PC-9 (cell line): ENCODE measurements around the gene CLIC2. TPM values are rescaled to one million over a fixed set of nuclear protein-coding genes. Genes with fewer than 3 reads are reported as not detected.

ENCODE experiments used
- BruUV-seq: library from RNA; stranded (reverse); fragments of 400-500 nt; replicated peaks from 2 replicates; lab custom pipeline; 2021; lab: Mats Ljungman, UMichigan
- CTCF ChIA-PET: fragments of 300-600 bp; sonication (Branson Sonifier 250); formaldehyde crosslinking; loops from one replicate; lab custom pipeline; 2022; ENCODE audit warnings: antibody characterized with exemption; lab: Charles Lee
- POLR2A ChIA-PET: fragments of 300-600 bp; sonication (Branson Sonifier 250); formaldehyde crosslinking; loops from one replicate; lab custom pipeline; 2022; ENCODE audit warnings: antibody characterized with exemption; ENCODE audit not compliant: unreplicated experiment; lab: Charles Lee
- DNase-seq, 2 experiments: peaks; one replicate each; pipeline versions ENCODE4 v3.0.0 to v3.0.0-alpha.2; 2015 to 2022; ENCODE audit warnings: mixed read lengths in 1 of 2
- H2AFZ ChIP-seq: fragments of 200-600 bp; sonication (generic); 2 replicates; pipeline ENCODE4 v1.8.1; 2017; ENCODE audit warnings: antibody characterized with exemption
- H3F3A ChIP-seq: fragments of 200-600 bp; sonication (generic); 2 replicates; pipeline ENCODE4 v1.8.1; 2017; ENCODE audit warnings: antibody characterized with exemption, mild to moderate bottlenecking, low read depth; ENCODE audit not compliant: insufficient read depth
- H3K27ac ChIP-seq: fragments of 200-600 bp; sonication (generic); 2 replicates; pipeline ENCODE4 v1.6.1; 2016; ENCODE audit warnings: mixed run types
- H3K27me3 ChIP-seq: fragments of 200-600 bp; sonication (generic); 2 replicates; pipeline ENCODE4 v1.6.1; 2016; ENCODE audit warnings: low read depth, mixed run types; ENCODE audit not compliant: insufficient read depth
- H3K36me3 ChIP-seq: fragments of 200-600 bp; sonication (generic); 2 replicates; pipeline ENCODE4 v1.6.1; 2016; ENCODE audit warnings: low read depth, mixed run types
- H3K4me1 ChIP-seq: fragments of 200-600 bp; sonication (generic); replicated peaks from 2 replicates; pipeline ENCODE4 v1.6.1; 2016; ENCODE audit warnings: mixed run types; ENCODE audit not compliant: insufficient read depth
- H3K4me2 ChIP-seq: fragments of 200-600 bp; sonication (generic); 2 replicates; pipeline ENCODE4 v1.6.1; 2017; ENCODE audit warnings: mixed run types
- H3K4me3 ChIP-seq: fragments of 200-600 bp; sonication (generic); 2 replicates; pipeline ENCODE4 v1.6.1; 2016; ENCODE audit warnings: mixed run types
- H3K79me2 ChIP-seq: fragments of 200-600 bp; sonication (generic); 2 replicates; pipeline ENCODE4 v1.6.1; 2017; ENCODE audit warnings: low read depth, mixed run types
- H3K9me2 ChIP-seq: fragments of 200-600 bp; sonication (generic); 2 replicates; pipeline ENCODE4 v1.8.1; 2017; ENCODE audit warnings: mild to moderate bottlenecking; ENCODE audit not compliant: insufficient read depth
- H3K9me3 ChIP-seq: fragments of 200-600 bp; sonication (generic); 2 replicates; pipeline ENCODE4 v1.8.1; 2016; ENCODE audit warnings: low read depth; ENCODE audit not compliant: insufficient read depth
- H4K20me1 ChIP-seq: fragments of 200-600 bp; sonication (generic); 2 replicates; pipeline ENCODE4 v1.8.1; 2017; ENCODE audit not compliant: insufficient read depth
- CTCF ChIP-seq: fragments of 200-600 bp; sonication (generic); conservative IDR thresholded peaks from 2 replicates; pipeline ENCODE4 v1.6.1; 2017; ENCODE audit warnings: mixed run types, antibody characterized with exemption, mild to moderate bottlenecking, moderate library complexity
- EZH2 ChIP-seq: fragments of 200-600 bp; sonication (generic); IDR thresholded peaks from 2 replicates; pipeline ENCODE4 v1.8.0; 2017; ENCODE audit warnings: antibody characterized with exemption, low read depth
- intact Hi-C: fragments of 100-400 bp; cut with micrococcal nuclease; formaldehyde crosslinking; loops from one replicate; pipeline ENCODE4 v1.10.0; 2022; ENCODE audit not compliant: unreplicated experiment
- total RNA-seq: library from RNA; stranded (reverse); gene quantifications from 2 replicates; pipeline ENCODE4 v1.2.3, GENCODE V29; 2021

Gene CLIC2
- total RNA-seq, 1 experiment from 2014 or later, result 0.17 TPM

GRCh38 chrX:155330992-155331391 is 3.4 kb downstream of the CLIC2 start:
- H3K4me1 ChIP-seq, result no peaks in the 10 kb centered on the region
- no peak for TF ChIP-seq EZH2
- no peak for TF ChIP-seq CTCF
- no TSS peak for BruUV-seq

DNA sequence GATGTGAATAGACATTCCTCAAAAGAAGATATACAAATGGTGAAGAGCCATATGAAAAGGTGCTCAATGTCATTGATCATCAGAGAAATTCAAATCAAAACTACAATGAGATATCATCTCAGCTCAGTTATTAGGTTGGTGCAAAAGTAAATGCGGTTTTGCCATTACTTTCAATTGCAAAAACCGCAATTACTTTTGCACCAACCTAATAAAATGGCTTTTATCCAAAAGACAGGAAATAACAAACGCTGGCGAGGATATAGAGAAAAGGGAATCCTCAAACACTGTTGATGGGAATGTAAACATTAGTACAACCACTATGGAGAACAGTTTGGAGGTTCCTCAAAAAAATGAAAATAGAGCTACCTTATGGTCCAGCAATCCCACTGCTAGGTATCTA is 5.1 kb downstream of the CLIC2 start:
- Histone ChIP-seq H3K9me2 (no peaks in the 10 kb centered on the region), H2AFZ (no peak overlapping the region), H3K36me3 (no peaks in the 10 kb centered on the region), H3F3A (no peaks in the 10 kb centered on the region), H3K4me1 (no peaks in the 10 kb centered on the region), H4K20me1 (no peaks in the 10 kb centered on the region), H3K4me3 (no peak overlapping the region), H3K9me3 (no peaks in the 10 kb centered on the region), H3K79me2 (no peaks in the 10 kb centered on the region), H3K4me2 (no peak overlapping the region), H3K27me3 (no peaks in the 10 kb centered on the region), H3K27ac (no peak overlapping the region)
- CTCF ChIA-PET, result no interaction called here
- TF ChIP-seq CTCF, result no peak
- no TSS peak for BruUV-seq
- POLR2A ChIA-PET, result no interaction called here
- intact Hi-C loops, result no loop called here
- no peak for DNase-seq

More at GRCh38 chrX:155330992-155331391, 3.4 kb downstream of the CLIC2 start:
- H3K9me2 ChIP-seq, result no peaks in the 10 kb centered on the region
- DNase-seq, result no peak
- no peaks in the 10 kb centered on the region for H3K27me3 ChIP-seq
- H3K4me3 ChIP-seq, result no peak overlapping the region
- H3F3A ChIP-seq, result no peaks in the 10 kb centered on the region
- no peak overlapping the region for H3K4me2 ChIP-seq
- no peaks in the 10 kb centered on the region for H3K36me3 ChIP-seq
- no peak overlapping the region for H2AFZ ChIP-seq
- no peak overlapping the region for H3K27ac ChIP-seq
- intact Hi-C loops, result no loop called here
- no peaks in the 10 kb centered on the region for H3K79me2 ChIP-seq
- POLR2A ChIA-PET, result no interaction called here
- CTCF ChIA-PET, result no interaction called here
- H3K9me3 ChIP-seq, result no peaks in the 10 kb centered on the region
- no peaks in the 10 kb centered on the region for H4K20me1 ChIP-seq

DNA sequence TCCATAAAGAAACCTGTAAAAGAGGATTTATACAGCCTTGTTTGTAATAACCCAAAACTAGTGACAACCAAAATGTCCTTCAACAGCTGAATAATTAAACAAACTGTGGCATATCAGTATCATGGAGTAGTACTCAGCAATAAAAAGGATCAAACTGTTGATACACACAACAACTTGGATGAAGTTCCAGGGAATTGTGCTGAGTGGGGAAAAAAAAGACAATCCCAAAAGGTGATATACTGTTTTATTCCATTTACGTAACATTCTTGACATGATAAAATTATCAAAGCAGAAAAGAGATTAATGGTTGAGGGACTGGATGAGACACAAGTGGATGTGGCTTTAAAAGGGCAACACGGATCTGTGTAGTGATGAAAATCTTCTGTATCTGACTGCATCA is 7.8 kb downstream of the CLIC2 start:
- H4K20me1 ChIP-seq, result no peaks in the 10 kb centered on the region
- H3K27ac ChIP-seq, result no peak overlapping the region
- TF ChIP-seq EZH2, result no peak
- TF ChIP-seq CTCF, result no peak
- no peak overlapping the region for H3K4me3 ChIP-seq
- no peaks in the 10 kb centered on the region for H3K4me1 ChIP-seq
- H3K79me2 ChIP-seq, result no peaks in the 10 kb centered on the region
- H2AFZ ChIP-seq, result no peak overlapping the region
- H3K9me2 ChIP-seq, result no peaks in the 10 kb centered on the region
- H3K27me3 ChIP-seq, result no peaks in the 10 kb centered on the region; the same call in 1 of the 2 replicates
- H3K4me2 ChIP-seq, result no peak overlapping the region
- intact Hi-C loops, result no loop called here
- no peaks in the 10 kb centered on the region for H3K9me3 ChIP-seq
- CTCF ChIA-PET, result no interaction called here
- H3F3A ChIP-seq, result no peaks in the 10 kb centered on the region
- no peak for DNase-seq
- no peaks in the 10 kb centered on the region for H3K36me3 ChIP-seq
- POLR2A ChIA-PET, result no interaction called here
- no TSS peak for BruUV-seq
